DOHH2 (cell line): Measurements from ENCODE around the gene TMPRSS7.

Source experiments
- EZH2phosphoT487 ChIP-seq: fragments of 200-600 bp; sonication (generic); IDR thresholded peaks from 2 replicates; pipeline ENCODE4 v1.6.1; 2017; ENCODE audit warnings: borderline replicate concordance, mild to moderate bottlenecking, antibody characterized with exemption, low read length, moderate library complexity, mixed read lengths
- TF ChIP-seq, protein P1 (sequence below): fragments of 200-600 bp; sonication (generic); IDR thresholded peaks from one replicate; pipeline ENCODE4 v1.5.1; 2014; ENCODE audit warnings: antibody characterized with exemption, mild to moderate bottlenecking, low read depth, low read length; ENCODE audit not compliant: poor library complexity, severe bottlenecking

GRCh38 chr3:112047264-112047663, 12.7 kb downstream of the TMPRSS7 start:
- TF ChIP-seq, protein P1, sequence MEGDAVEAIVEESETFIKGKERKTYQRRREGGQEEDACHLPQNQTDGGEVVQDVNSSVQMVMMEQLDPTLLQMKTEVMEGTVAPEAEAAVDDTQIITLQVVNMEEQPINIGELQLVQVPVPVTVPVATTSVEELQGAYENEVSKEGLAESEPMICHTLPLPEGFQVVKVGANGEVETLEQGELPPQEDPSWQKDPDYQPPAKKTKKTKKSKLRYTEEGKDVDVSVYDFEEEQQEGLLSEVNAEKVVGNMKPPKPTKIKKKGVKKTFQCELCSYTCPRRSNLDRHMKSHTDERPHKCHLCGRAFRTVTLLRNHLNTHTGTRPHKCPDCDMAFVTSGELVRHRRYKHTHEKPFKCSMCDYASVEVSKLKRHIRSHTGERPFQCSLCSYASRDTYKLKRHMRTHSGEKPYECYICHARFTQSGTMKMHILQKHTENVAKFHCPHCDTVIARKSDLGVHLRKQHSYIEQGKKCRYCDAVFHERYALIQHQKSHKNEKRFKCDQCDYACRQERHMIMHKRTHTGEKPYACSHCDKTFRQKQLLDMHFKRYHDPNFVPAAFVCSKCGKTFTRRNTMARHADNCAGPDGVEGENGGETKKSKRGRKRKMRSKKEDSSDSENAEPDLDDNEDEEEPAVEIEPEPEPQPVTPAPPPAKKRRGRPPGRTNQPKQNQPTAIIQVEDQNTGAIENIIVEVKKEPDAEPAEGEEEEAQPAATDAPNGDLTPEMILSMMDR: no peak
- no peak for TF ChIP-seq EZH2phosphoT487
